Neural cell (in vitro differentiated cells): Measurements from ENCODE around the gene BEND4. TPM values are rescaled to one million over a fixed set of nuclear protein-coding genes. Genes with fewer than 3 reads are reported as not detected.

Experiments used
- H2AFZ ChIP-seq: fragments of 200-600, 300-800 bp; sonication (generic), shearing (Covaris generic); 2 replicates; pipeline ENCODE4 v1.6.0; 2014; ENCODE audit warnings: low read depth, mild to moderate bottlenecking, antibody characterized with exemption, low read length, moderate library complexity
- H3F3A ChIP-seq: fragments of 200-600 bp; shearing (Covaris generic); 2 replicates; pipeline ENCODE4 v1.6.1; 2016; ENCODE audit warnings: mild to moderate bottlenecking, moderate library complexity, mixed read lengths, antibody characterized with exemption, low read length; ENCODE audit not compliant: insufficient read depth, poor library complexity, severe bottlenecking
- H3K27ac ChIP-seq: fragments of 200-600, 300-800 bp; sonication (generic), shearing (Covaris generic); 2 replicates; pipeline ENCODE4 v1.5.1; 2014; ENCODE audit warnings: mild to moderate bottlenecking, low read length, moderate library complexity
- H3K27me3 ChIP-seq: fragments of 300-800, 200-600 bp; sonication (generic), shearing (Covaris generic); 2 replicates; pipeline ENCODE4 v1.6.0; 2014; ENCODE audit warnings: mild to moderate bottlenecking, low read depth, low read length, moderate library complexity; ENCODE audit not compliant: insufficient read depth
- H3K36me3 ChIP-seq: fragments of 300-800, 200-600 bp; sonication (generic), shearing (Covaris generic); 2 replicates; pipeline ENCODE4 v1.5.1; 2014; ENCODE audit warnings: mild to moderate bottlenecking, antibody characterized with exemption, low read length, moderate library complexity; ENCODE audit not compliant: insufficient read depth
- H3K4me2 ChIP-seq: fragments of 300-800, 200-600 bp; sonication (generic), shearing (Covaris generic); 2 replicates; pipeline ENCODE4 v1.6.0; 2014; ENCODE audit warnings: mild to moderate bottlenecking, low read length
- H3K4me3 ChIP-seq: fragments of 300-800, 200-600 bp; sonication (generic), shearing (Covaris generic); 2 replicates; pipeline ENCODE4 v1.5.1; 2014; ENCODE audit warnings: mild to moderate bottlenecking, low read length, moderate library complexity
- H3K79me2 ChIP-seq: fragments of 200-600 bp; shearing (Covaris generic); replicated peaks from 2 replicates; pipeline ENCODE4 v1.6.0; 2014; ENCODE audit warnings: mild to moderate bottlenecking, low read length, moderate library complexity; ENCODE audit not compliant: insufficient read depth
- H3K9ac ChIP-seq: fragments of 300-800, 200-600 bp; sonication (generic), shearing (Covaris generic); 2 replicates; pipeline ENCODE4 v1.6.1; 2016; ENCODE audit warnings: mild to moderate bottlenecking, low read length, mixed read lengths
- H3K9me2 ChIP-seq: fragments of 200-600 bp; shearing (Covaris generic); 2 replicates; pipeline ENCODE4 v1.6.1; 2016; ENCODE audit warnings: mild to moderate bottlenecking, low read length, mixed read lengths; ENCODE audit not compliant: insufficient read depth
- H3K9me3 ChIP-seq: fragments of 200-600, 300-800 bp; sonication (generic), shearing (Covaris generic); 2 replicates; pipeline ENCODE4 v1.6.1; 2016; ENCODE audit warnings: mild to moderate bottlenecking, mixed run types, low read length, moderate library complexity, mixed read lengths
- H4K20me1 ChIP-seq: fragments of 200-600 bp; shearing (Covaris generic); 2 replicates; pipeline ENCODE4 v1.6.1; 2016; ENCODE audit warnings: mild to moderate bottlenecking, mixed run types; ENCODE audit not compliant: insufficient read depth
- EP300 ChIP-seq: fragments of 450-650 bp; conservative IDR thresholded peaks from 2 replicates; pipeline ENCODE4 v1.6.1; 2014; ENCODE audit warnings: antibody characterized with exemption, mild to moderate bottlenecking, moderate library complexity; ENCODE audit not compliant: poor library complexity, severe bottlenecking
- EZH2 ChIP-seq: fragments of 200-600, 300-800 bp; shearing (Covaris generic), sonication (generic); IDR thresholded peaks from 2 replicates; pipeline ENCODE4 v1.6.1; 2014; ENCODE audit warnings: antibody characterized with exemption, low read length, borderline replicate concordance, mild to moderate bottlenecking; ENCODE audit not compliant: insufficient read depth, poor library complexity, severe bottlenecking
- MXI1 ChIP-seq: fragments of 450-650 bp; conservative IDR thresholded peaks from 2 replicates; pipeline ENCODE4 v1.6.1; 2014; ENCODE audit warnings: antibody characterized with exemption, mild to moderate bottlenecking; ENCODE audit not compliant: poor library complexity, severe bottlenecking
- POLR2AphosphoS5 ChIP-seq: IDR thresholded peaks from 2 replicates; pipeline ENCODE4 v1.6.1; 2012
- RAD21 ChIP-seq: fragments of 450-650 bp; conservative IDR thresholded peaks from 2 replicates; pipeline ENCODE4 v1.6.1; 2014; ENCODE audit warnings: antibody characterized with exemption, mild to moderate bottlenecking, moderate library complexity
- SMC3 ChIP-seq: fragments of 450-650 bp; conservative IDR thresholded peaks from 2 replicates; pipeline ENCODE4 v1.6.1; 2014; ENCODE audit warnings: antibody characterized with exemption, mild to moderate bottlenecking, moderate library complexity; ENCODE audit not compliant: poor library complexity
- TAF1 ChIP-seq: IDR thresholded peaks from 2 replicates; pipeline ENCODE4 v1.6.1; 2012; ENCODE audit warnings: low read depth
- polyA plus RNA-seq: library from polyadenylated mRNA; depleted of rRNA; stranded (reverse); fragments of >200 nt; gene quantifications from 2 replicates; pipeline ENCODE4 v1.2.3, GENCODE V29; 2014
- TF ChIP-seq, protein P1 (sequence below): fragments of 450-650 bp; IDR thresholded peaks from 2 replicates; pipeline ENCODE4 v1.5.1; 2014; ENCODE audit warnings: antibody characterized with exemption, mild to moderate bottlenecking, moderate library complexity; ENCODE audit not compliant: poor library complexity, severe bottlenecking
- TF ChIP-seq, protein P2 (sequence below): IDR thresholded peaks from 2 replicates; pipeline ENCODE4 v1.6.1; 2012; ENCODE audit warnings: borderline replicate concordance

The BEND4 gene
- polyA plus RNA-seq, 1 donor from 2014 or later, result 1.1 TPM

DNA sequence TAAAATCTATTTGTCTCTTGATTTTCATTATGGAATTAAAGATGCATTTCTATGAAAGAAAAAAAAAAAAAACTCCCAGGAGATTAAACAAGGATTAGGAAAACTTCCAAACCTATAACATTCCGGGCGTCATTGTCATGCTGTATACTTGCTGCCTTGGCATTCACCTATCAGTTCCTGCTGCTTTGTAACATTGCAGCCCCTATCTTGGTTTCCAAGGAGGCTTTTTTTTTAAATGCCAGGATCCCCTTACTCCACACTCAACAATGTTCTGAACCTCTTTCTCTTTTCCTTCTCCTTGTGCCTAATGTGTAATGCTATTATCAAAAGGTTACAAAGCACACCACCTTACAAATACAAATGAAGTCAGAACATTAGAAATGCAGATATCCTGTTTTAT lies 20.5 kb upstream of the BEND4 start:
- Histone ChIP-seq H3K36me3 (no peaks in the 10 kb centered on the region), H3K9me2 (no peaks in the 10 kb centered on the region), H3K9ac (no peak overlapping the region), H3K27me3 (no peaks in the 10 kb centered on the region), H3K27ac (no peak overlapping the region), H3K9me3 (peaks cover 6% of the 10 kb centered on the region), H3K79me2 (no peaks in the 10 kb centered on the region), H3F3A (no peaks in the 10 kb centered on the region), H4K20me1 (no peaks in the 10 kb centered on the region), H2AFZ (no peak overlapping the region), H3K4me2 (no peak overlapping the region), H3K4me3 (no peak overlapping the region)
- TF ChIP-seq MXI1 (no peak), EP300 (no peak), EZH2 (no peak), TAF1 (no peak), SMC3 (no peak), POLR2AphosphoS5 (no peak), RAD21 (no peak)
- TF ChIP-seq, protein P1, sequence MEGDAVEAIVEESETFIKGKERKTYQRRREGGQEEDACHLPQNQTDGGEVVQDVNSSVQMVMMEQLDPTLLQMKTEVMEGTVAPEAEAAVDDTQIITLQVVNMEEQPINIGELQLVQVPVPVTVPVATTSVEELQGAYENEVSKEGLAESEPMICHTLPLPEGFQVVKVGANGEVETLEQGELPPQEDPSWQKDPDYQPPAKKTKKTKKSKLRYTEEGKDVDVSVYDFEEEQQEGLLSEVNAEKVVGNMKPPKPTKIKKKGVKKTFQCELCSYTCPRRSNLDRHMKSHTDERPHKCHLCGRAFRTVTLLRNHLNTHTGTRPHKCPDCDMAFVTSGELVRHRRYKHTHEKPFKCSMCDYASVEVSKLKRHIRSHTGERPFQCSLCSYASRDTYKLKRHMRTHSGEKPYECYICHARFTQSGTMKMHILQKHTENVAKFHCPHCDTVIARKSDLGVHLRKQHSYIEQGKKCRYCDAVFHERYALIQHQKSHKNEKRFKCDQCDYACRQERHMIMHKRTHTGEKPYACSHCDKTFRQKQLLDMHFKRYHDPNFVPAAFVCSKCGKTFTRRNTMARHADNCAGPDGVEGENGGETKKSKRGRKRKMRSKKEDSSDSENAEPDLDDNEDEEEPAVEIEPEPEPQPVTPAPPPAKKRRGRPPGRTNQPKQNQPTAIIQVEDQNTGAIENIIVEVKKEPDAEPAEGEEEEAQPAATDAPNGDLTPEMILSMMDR, result no peak
- TF ChIP-seq, protein P2, sequence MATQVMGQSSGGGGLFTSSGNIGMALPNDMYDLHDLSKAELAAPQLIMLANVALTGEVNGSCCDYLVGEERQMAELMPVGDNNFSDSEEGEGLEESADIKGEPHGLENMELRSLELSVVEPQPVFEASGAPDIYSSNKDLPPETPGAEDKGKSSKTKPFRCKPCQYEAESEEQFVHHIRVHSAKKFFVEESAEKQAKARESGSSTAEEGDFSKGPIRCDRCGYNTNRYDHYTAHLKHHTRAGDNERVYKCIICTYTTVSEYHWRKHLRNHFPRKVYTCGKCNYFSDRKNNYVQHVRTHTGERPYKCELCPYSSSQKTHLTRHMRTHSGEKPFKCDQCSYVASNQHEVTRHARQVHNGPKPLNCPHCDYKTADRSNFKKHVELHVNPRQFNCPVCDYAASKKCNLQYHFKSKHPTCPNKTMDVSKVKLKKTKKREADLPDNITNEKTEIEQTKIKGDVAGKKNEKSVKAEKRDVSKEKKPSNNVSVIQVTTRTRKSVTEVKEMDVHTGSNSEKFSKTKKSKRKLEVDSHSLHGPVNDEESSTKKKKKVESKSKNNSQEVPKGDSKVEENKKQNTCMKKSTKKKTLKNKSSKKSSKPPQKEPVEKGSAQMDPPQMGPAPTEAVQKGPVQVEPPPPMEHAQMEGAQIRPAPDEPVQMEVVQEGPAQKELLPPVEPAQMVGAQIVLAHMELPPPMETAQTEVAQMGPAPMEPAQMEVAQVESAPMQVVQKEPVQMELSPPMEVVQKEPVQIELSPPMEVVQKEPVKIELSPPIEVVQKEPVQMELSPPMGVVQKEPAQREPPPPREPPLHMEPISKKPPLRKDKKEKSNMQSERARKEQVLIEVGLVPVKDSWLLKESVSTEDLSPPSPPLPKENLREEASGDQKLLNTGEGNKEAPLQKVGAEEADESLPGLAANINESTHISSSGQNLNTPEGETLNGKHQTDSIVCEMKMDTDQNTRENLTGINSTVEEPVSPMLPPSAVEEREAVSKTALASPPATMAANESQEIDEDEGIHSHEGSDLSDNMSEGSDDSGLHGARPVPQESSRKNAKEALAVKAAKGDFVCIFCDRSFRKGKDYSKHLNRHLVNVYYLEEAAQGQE, result no peak

DNA sequence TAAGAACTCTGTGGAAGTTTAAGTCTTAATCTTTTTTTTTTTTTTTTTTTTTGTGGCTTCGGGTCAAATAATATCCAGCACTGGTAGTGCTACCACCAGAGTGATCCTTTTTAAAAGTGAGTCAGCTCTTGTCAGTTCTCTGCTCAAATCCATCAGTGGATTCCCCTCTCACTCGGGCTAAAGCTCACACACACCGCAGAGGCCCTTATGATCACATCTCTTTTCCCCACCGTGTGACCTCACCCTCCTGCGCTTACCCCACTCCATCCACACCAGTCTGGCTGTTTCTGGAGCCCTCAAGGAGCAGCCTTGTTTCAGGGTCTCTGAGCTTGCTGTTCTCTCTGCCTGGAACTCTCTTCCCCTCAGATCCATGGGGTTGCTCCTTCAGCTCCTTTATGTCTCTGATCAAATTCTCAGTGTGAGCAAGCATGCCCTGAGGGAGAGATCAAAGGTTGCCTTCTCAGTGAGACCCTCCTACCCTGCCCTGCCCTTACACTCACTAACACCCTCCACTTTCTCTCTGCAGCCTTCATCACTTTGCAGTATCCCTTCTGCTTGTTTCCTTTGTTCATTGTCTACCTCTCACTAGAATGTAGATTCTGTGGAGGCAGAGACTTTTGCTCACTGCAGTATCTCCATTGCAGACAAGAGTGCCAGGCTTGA lies 19.8 kb upstream of the BEND4 start:
- H3K27ac ChIP-seq, result no peak overlapping the region
- H3K9me3 ChIP-seq, result no peaks in the 10 kb centered on the region
- H3K9ac ChIP-seq, result no peak overlapping the region
- no peak overlapping the region for H3K4me3 ChIP-seq
- no peak overlapping the region for H2AFZ ChIP-seq
- H3K79me2 ChIP-seq, result no peaks in the 10 kb centered on the region
- H3F3A ChIP-seq, result no peaks in the 10 kb centered on the region
- H3K9me2 ChIP-seq, result no peaks in the 10 kb centered on the region
- no peaks in the 10 kb centered on the region for H4K20me1 ChIP-seq
- no peak overlapping the region for H3K4me2 ChIP-seq
- TF ChIP-seq RAD21, result no peak
- no peak for TF ChIP-seq EZH2
- TF ChIP-seq EP300, result no peak
- no peak for TF ChIP-seq SMC3
- TF ChIP-seq POLR2AphosphoS5, result no peak
- TF ChIP-seq, protein P1, result no peak
- no peak for TF ChIP-seq TAF1
- TF ChIP-seq, protein P2, result no peak
- TF ChIP-seq MXI1, result no peak
- H3K36me3 ChIP-seq, result no peaks in the 10 kb centered on the region
- H3K27me3 ChIP-seq, result no peaks in the 10 kb centered on the region
